ENCODE data around the gene GALNT3. TPM values are rescaled to one million over a fixed set of nuclear protein-coding genes. Genes with fewer than 3 reads are reported as not detected.

The GALNT3 gene
- total and polyA plus RNA-seq, 2 of the 8 experiments (the other 6 are each of a cell fraction or from before 2014, with no cell fraction given): 3.4 to 23.6 TPM

- Histone ChIP-seq H3K4me1 (replicated peaks in 1 of 4; ENCODE audit: control insufficient read depth in 3 of 4, insufficient read depth in 4 of 4, low read length in 3 of 4) (peaks cover 0 to 6% (median 0%) of the 10 kb centered on the region in 4 experiments; a peak in 3 of 7 replicates), H2AFZ (ENCODE audit: low read length) (no peak overlapping the region), H3K18ac (ENCODE audit: extremely low read depth, low read length) (no peak overlapping the region), H3K4ac (replicated peaks; ENCODE audit: insufficient read length, low read depth, low read length) (no peak overlapping the region), H2BK20ac (ENCODE audit: low read length) (no peak overlapping the region), H4K5ac (ENCODE audit: insufficient read length, low read depth, low read length) (peak overlapping the region; percentile 33), H2BK12ac (ENCODE audit: low read depth, low read length) (no peak overlapping the region), H4K91ac (replicated peaks; ENCODE audit: insufficient read length, low read length) (no peak overlapping the region), H3K36me3 (ENCODE audit: control insufficient read depth in 2 of 4, insufficient read depth in 4 of 4, low read length in 3 of 4) (peaks cover 2 to 60% (median 9%) of the 10 kb centered on the region in 4 experiments; a peak in 5 of 8 replicates), H2BK15ac (ENCODE audit: low read length) (no peak overlapping the region), H3K27ac (ENCODE audit: low read depth, low read length) (no peak overlapping the region), H3K56ac (replicated peaks; ENCODE audit: insufficient read length, low read depth, low read length) (no peak overlapping the region), H3K14ac (ENCODE audit: insufficient read length) (no peak overlapping the region), H2AK5ac (ENCODE audit: low read depth, low read length) (no peak overlapping the region), H2BK5ac (ENCODE audit: low read depth, low read length) (no peak overlapping the region), H3K23ac (ENCODE audit: insufficient read length) (no peak overlapping the region), H3K27me3 (replicated peaks in 1 of 4; ENCODE audit: control insufficient read depth in 3 of 4, extremely low read depth in 1 of 4, insufficient read depth in 3 of 4, low read length in 3 of 4) (no peaks in the 10 kb centered on the region), H3K9ac (replicated peaks in 1 of 4; ENCODE audit: extremely low read depth in 1 of 4, low read depth in 3 of 4, low read length in 3 of 4) (no peak overlapping the region), H3K79me2 (ENCODE audit: control insufficient read depth in 1 of 2, insufficient read depth in 2 of 2, low read length in 2 of 2) (peaks cover 0 to 36% of the 10 kb centered on the region in 2 experiments; a peak in 2 of 4 replicates), H3K9me3 (ENCODE audit: insufficient read depth in 2 of 2, low read depth in 1 of 2, low read length in 1 of 2) (no peaks in the 10 kb centered on the region), H3K4me2 (ENCODE audit: insufficient read depth in 1 of 2, low read depth in 2 of 2, low read length in 2 of 2) (no peak overlapping the region; a peak in 1 of 4 replicates), H3K4me3 (ENCODE audit: extremely low read depth in 1 of 4, insufficient read depth in 2 of 4, low read depth in 3 of 4, low read length in 4 of 4) (no peak overlapping the region), H4K8ac (ENCODE audit: extremely low read depth, insufficient read depth, low read length) (no peak overlapping the region), H3K23me2 (ENCODE audit: low read depth, low read length) (no peaks in the 10 kb centered on the region), H4K20me1 (replicated peaks in 1 of 2; ENCODE audit: control insufficient read depth in 1 of 2, insufficient read depth in 2 of 2, low read length in 2 of 2) (peaks cover 0 to 2% of the 10 kb centered on the region in 2 experiments), H2BK120ac (replicated peaks; ENCODE audit: low read depth, low read length) (no peak overlapping the region), H3K79me1 (ENCODE audit: low read depth, low read length) (no peaks in the 10 kb centered on the region)
- FAIRE-seq (no peak), DNase-seq (ENCODE audit: low read depth in 1 of 2, low spot score in 2 of 2) (no peak)
- ChIA-PET CTCF (ENCODE audit: partially characterized antibody) (interaction anchor here (1.4 to 2.0 kb wide), 3 partner anchors 10 to 112 kb away, joined by 3 to 8 read pairs (median 4); no protein-coding TSS in a partner anchor), POLR2A (ENCODE audit: partially characterized antibody) (interaction anchor here (0.6 to 2.6 kb wide), 4 partner anchors 9 to 45 kb away, joined by 3 to 7 read pairs (median 3); partner anchors contain the start of gene GALNT3)
- WGBS, 2 experiments (ENCODE audit: extremely low coverage in 1 of 2, insufficient coverage in 1 of 2, insufficient read length in 1 of 2, insufficient replicate concordance in 2 of 2, low coverage in 1 of 2, low lambda C conversion rate in 2 of 2, missing lambda C conversion rate in 1 of 2): 78% methylated on average over 4 of the region's 4 CpGs; no CpG with 5 or more reads in 1 of the 2 experiments
- TF ChIP-seq E2F6 (IDR thresholded peaks at IDR 0.05) (no peak), CTBP2 (IDR thresholded peaks at IDR 0.05; ENCODE audit: borderline replicate concordance, insufficient read depth, insufficient read length, low read length) (no peak), YY1 (IDR thresholded peaks at IDR 0.05; ENCODE audit: low read depth, low read length) (no peak), BCL11A (IDR thresholded peaks at IDR 0.05; ENCODE audit: low read depth in 2 of 2, low read length in 2 of 2) (no peak), NANOG (IDR thresholded peaks at IDR 0.05; ENCODE audit: insufficient read depth, low read depth, low read length, poor library complexity, severe bottlenecking) (no peak), TEAD4 (IDR thresholded peaks at IDR 0.05; ENCODE audit: low read depth, low read length) (no peak), ASH2L (IDR thresholded peaks at IDR 0.05; ENCODE audit: low read length) (no peak), TBP (IDR thresholded peaks at IDR 0.05; ENCODE audit: low read depth, low read length) (no peak), CHD1 (IDR thresholded peaks at IDR 0.05; ENCODE audit: low read depth, low read length) (no peak), RFX5 (IDR thresholded peaks at IDR 0.05; ENCODE audit: borderline replicate concordance, low read depth, low read length) (no peak), EP300 (IDR thresholded peaks at IDR 0.05; ENCODE audit: borderline replicate concordance in 1 of 2, low read depth in 2 of 2, low read length in 2 of 2) (no peak), NRF1 (IDR thresholded peaks at IDR 0.05; ENCODE audit: low read depth, low read length) (no peak), GABPA (IDR thresholded peaks at IDR 0.05; ENCODE audit: borderline replicate concordance, insufficient read depth, low read length) (no peak)
These were observed 31.3 kb downstream of the GALNT3 start for GRCh38 chr2:165762723-165763122.
